ENCODE data around the gene THOC5. TPM values are rescaled to one million over a fixed set of nuclear protein-coding genes. Genes with fewer than 3 reads are reported as not detected.

Gene THOC5
- total and polyA plus RNA-seq, 8 donors, result 11.8 to 21.7 (median 17.3) TPM

DNA sequence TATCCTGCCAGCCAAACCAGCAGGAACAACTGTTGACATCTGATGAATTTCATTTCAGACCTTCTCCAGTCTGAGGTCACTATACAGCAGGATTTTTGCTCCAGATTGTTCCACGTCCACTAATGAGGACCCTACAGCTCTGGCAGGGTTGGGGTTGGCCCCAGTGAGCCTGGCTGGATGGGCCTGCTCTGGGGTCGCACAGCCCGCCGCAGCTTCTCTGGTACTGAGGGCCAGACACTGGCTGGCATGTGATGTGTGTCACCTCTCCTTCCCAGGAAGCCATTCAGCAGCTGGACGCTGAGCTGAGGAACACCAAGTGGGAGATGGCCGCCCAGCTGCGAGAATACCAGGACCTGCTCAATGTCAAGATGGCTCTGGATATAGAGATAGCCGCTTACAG lies 68.1 kb downstream of the THOC5 start:
- DNase-seq (no peak), FAIRE-seq (no peak), ATAC-seq (no peak)
- peaks cover 0 to 6% (median 1%) of the 10 kb centered on the region in 4 donors for H3K27me3 ChIP-seq
- peaks cover 0 to 7% (median 3%) of the 10 kb centered on the region in 3 donors for H3K4me1 ChIP-seq
- H3K27ac ChIP-seq, result no peak overlapping the region
- no peak overlapping the region for H3K4me3 ChIP-seq
- WGBS, 2 donors, result 89 to 93% methylated on average over 8 of the region's 8 CpGs
- no peaks in the 10 kb centered on the region for H3K36me3 ChIP-seq
- TF ChIP-seq CTCF (IDR thresholded peaks at IDR 0.05), result no peak
- no peaks in the 10 kb centered on the region for H3K9me3 ChIP-seq
- intact Hi-C loops (cut with DNase I), result no loop called here

DNA sequence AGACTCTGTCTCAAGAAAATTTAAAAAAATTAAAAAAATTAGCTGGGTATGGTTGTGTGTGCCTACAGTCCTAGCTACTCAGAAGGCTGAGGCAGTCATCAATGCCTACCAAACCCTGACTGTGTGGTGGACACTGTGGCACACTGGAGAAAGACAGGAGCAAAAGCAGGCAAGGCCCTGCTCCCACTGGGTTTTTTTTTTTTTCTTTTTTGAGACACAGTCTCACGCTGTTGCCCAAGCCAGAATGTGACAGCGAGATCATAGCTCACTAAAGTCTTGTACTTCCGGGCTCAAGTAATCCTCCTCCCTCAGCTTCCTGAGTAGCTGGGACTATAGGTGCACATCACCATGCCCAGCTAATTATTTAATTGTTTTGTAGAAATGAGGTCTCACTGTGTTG lies 68.9 kb downstream of the THOC5 start:
- intact Hi-C loops (cut with DNase I), result no loop called here
- Histone ChIP-seq H3K27me3 (peaks cover 0 to 13% (median 5%) of the 10 kb centered on the region in 4 donors), H3K4me1 (peaks cover 0 to 14% (median 3%) of the 10 kb centered on the region in 3 donors), H3K4me3 (no peak overlapping the region), H3K9me3 (no peaks in the 10 kb centered on the region), H3K27ac (no peak overlapping the region), H3K36me3 (no peaks in the 10 kb centered on the region)
- 92 to 97% methylated on average over 3 of the region's 3 CpGs for WGBS, 2 donors
- DNase-seq, result no peak
- no peak for TF ChIP-seq CTCF (IDR thresholded peaks at IDR 0.05)
- no peak for FAIRE-seq
- ATAC-seq, result no peak

DNA sequence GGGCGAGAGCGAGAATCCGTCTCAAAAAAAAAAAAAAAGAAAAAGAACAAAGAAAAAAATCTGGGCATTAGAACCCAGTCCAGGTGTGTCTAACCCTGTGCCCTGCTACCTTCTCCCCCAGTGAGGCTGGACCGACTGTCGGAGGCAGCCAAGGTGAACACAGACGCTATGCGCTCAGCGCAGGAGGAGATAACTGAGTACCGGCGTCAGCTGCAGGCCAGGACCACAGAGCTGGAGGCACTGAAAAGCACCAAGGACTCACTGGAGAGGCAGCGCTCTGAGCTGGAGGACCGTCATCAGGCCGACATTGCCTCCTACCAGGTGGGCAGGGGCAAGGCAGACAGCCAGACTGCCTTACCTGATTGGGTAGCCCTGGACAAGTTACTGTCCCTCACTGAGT lies 70.3 kb downstream of the THOC5 start:
- Histone ChIP-seq H3K9me3 (no peaks in the 10 kb centered on the region), H3K27ac (no peak overlapping the region), H3K27me3 (peaks cover 0 to 15% (median 5%) of the 10 kb centered on the region in 4 donors), H3K4me3 (no peak overlapping the region), H3K4me1 (peaks cover 0 to 14% (median 3%) of the 10 kb centered on the region in 3 donors), H3K36me3 (no peaks in the 10 kb centered on the region)
- FAIRE-seq, result no peak
- DNase-seq, result no peak
- no peak for TF ChIP-seq CTCF (IDR thresholded peaks at IDR 0.05)
- intact Hi-C loops (cut with DNase I), result no loop called here
- no peak for ATAC-seq
- 93 to 94% methylated on average over 13 of the region's 13 CpGs for WGBS, 2 donors

GRCh38 chr22:29482726-29483125 lies 70.8 kb downstream of the THOC5 start:
- Histone ChIP-seq H3K27ac (no peak overlapping the region), H3K9me3 (no peaks in the 10 kb centered on the region), H3K4me3 (no peak overlapping the region), H3K36me3 (no peaks in the 10 kb centered on the region), H3K27me3 (peaks cover 0 to 15% (median 5%) of the 10 kb centered on the region in 4 donors), H3K4me1 (peaks cover 0 to 14% (median 3%) of the 10 kb centered on the region in 3 donors)
- no peak for TF ChIP-seq CTCF (IDR thresholded peaks at IDR 0.05)
- ATAC-seq, result no peak
- 92% methylated on average over 7 of the region's 7 CpGs for WGBS, 2 donors
- no peak for FAIRE-seq
- DNase-seq, result no peak
- intact Hi-C loops (cut with DNase I), result no loop called here

- FAIRE-seq (no peak), DNase-seq (no peak), ATAC-seq (no peak)
- Histone ChIP-seq H3K9me3 (no peaks in the 10 kb centered on the region), H3K4me1 (peaks cover 0 to 14% (median 3%) of the 10 kb centered on the region in 3 donors), H3K27ac (no peak overlapping the region), H3K4me3 (no peak overlapping the region), H3K36me3 (no peaks in the 10 kb centered on the region), H3K27me3 (peaks cover 0 to 15% (median 5%) of the 10 kb centered on the region in 4 donors)
- WGBS, 2 donors, result 78 to 87% methylated on average over 11 of the region's 11 CpGs
- intact Hi-C loops (cut with DNase I), result no loop called here
- TF ChIP-seq CTCF (IDR thresholded peaks at IDR 0.05), result no peak
Measured at GRCh38 chr22:29482253-29482652, 71.3 kb downstream of the THOC5 start.
